HG03280 (cell line): Measurements from ENCODE around the gene GID8.
"Not testable (repeated sequence)": the region's sequence is repeated elsewhere in the genome, so short reads cannot be mapped to it uniquely, and the experiment has no call there.

Experiments
- ATAC-seq: cut with Tn5 transposase; IDR thresholded peaks from one replicate; pipeline ENCODE4 v1.9.1; 2021; ENCODE audit warnings: mild to moderate bottlenecking, moderate library complexity; ENCODE audit not compliant: unreplicated experiment

GID8 gene

DNA sequence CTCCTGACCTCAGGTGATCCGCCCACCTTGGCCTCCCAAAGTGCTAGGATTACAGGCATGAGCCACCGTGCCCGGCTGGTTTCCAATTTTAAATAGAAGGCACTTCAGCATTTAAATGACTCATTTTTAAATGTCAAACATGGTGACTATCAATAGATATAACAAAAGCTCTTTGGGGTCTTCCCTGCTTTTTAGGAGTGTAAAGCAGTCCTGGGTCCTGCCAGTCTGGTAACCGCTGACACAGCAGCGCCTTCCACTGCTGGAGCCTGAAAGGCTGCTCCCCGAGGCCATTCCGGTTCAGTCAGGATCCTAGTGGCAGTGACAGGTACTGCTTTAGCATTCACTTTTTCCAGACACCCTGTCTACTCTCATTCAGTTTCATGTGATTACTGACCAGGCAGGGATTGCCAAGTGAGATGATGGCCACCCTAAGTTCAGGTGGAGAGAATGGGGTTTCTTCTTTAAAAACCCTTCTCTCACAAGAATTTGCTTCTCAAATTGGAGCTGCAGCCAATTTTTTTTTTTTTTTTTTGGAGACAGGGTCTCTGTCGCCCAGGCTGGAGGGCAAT lies 16.7 kb upstream of the GID8 start:
- no peak for ATAC-seq

DNA sequence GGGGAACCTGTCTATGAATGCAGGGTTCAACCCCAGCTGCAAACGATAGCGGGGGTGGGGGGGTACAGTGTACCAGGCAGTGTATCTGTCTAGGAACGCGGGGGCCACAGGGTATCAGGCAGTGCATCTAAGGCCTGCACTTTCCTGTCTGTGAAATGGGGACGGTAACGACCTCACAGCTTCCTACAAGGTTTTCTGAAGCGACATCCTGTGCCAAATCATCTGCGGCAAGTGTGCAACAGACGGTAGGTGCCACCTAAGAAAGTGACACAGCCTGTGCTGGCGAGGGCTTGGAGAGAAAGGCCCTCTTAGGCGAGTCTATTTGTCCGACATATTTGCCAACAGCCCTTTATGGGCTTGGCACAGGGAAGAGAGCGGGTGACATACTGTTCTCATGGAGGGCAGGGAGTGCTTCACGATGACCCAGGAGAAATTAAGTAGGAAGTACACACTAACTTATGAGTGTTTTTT lies 15.5 kb upstream of the GID8 start:
- no peak for ATAC-seq

DNA sequence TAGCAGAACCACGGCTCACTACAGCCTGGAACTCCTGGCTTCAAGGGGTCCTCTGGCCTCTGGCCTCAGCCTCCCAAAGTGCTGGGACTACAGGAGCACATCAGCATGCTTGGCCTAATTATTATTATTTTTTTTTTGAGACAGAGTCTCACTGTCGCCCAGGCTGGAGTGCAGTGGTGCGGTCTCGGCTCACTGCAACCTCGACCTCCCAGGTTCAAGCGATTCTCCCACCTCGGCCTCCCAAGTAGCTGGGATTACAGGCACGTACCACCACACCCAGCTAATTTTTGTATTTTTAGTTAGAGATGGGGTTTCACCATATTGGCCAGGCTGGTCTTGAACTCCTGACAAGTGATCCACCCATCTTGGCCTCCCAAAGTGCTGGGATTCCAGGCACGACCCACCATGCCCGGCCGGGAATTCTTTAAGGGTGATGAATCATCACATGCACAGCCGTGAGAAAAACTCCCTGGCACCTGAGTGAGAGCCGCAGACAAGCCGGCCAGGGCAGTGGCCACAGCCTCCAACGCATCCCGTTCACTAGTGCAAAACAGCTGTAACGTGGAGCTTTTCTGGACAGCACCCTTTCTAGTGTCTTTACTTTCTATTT lies 14.8 kb upstream of the GID8 start:
- ATAC-seq, result not testable (repeated sequence)

DNA sequence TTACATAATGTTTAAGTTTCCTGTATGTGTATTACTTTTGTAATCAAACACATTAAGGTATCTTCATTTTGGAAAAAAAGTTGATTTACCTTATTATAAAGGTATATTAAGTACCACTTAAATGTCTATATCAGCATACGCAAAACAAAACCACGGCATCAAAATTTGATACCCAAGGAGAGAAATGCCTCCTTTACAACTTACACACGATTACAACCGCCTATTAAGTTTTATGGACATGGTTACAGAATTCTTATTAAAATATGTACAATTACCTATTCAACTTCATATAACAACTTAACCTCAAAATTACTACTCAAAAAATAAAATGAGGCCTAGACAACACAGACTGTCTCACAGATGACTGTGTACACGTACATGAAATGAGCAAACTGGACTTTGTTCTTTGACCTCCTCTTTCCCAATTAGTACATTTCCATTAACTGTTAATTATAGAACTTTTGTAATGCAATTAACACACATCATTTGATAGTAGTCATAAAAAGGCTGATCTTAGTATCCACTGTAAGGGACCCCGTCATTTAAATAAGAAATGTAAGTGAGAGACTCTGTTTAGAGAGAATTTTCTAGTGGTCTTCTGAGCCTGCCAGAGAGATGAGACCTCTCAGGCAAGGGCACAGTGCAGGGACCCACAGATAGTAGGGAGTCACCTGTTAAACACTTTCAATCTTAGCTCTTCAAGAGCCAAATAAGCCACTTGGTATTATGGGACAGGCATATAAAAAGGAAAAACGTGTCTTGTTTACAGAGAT lies 14.1 kb upstream of the GID8 start:
- no peak for ATAC-seq

DNA sequence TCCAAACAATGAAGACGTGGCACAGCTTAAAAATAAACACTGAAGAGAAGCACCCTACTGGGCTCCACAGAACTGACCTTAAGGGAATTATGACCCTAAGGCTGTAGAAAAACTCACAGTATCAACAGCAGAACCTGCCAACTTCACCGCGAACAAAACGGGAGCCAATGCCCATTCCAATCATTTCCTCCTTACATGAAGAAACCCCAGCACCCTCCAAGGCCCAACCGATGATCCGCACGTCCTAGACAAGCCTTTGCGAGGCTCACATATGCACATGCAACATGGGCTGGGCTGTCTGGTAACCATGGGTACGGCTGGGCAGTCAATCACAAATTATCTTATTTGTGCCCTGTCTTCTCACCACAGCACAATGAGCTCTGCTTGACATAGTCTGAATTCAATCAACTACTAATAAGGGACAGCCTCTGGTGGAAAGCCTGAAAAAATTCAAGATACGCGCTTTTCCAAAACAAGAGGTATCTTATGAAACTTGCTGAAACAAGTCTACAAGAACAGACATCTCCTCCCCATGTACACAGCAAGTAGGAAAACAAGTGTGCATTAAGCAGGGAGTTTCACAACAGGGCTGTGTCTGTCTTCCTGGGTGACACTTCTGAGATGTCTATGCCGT lies 13.4 kb upstream of the GID8 start:
- ATAC-seq, result no peak

DNA sequence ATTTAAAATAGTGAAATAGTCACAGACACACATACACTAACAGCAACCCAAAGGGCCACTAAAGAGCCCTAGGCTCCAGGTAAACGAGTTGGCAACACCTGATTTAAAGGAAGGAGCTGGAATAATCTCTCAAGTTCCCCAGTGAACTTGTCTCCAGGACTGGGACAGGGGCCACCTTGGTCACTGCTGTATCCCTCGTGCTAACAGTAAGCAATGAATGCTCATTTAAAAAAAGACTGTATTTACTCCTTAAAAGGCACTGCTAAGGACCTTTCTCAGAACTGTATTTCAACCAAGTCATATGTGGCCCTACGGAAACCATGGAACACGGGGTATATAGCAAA lies 12.9 kb upstream of the GID8 start:
- ATAC-seq, result no peak

DNA sequence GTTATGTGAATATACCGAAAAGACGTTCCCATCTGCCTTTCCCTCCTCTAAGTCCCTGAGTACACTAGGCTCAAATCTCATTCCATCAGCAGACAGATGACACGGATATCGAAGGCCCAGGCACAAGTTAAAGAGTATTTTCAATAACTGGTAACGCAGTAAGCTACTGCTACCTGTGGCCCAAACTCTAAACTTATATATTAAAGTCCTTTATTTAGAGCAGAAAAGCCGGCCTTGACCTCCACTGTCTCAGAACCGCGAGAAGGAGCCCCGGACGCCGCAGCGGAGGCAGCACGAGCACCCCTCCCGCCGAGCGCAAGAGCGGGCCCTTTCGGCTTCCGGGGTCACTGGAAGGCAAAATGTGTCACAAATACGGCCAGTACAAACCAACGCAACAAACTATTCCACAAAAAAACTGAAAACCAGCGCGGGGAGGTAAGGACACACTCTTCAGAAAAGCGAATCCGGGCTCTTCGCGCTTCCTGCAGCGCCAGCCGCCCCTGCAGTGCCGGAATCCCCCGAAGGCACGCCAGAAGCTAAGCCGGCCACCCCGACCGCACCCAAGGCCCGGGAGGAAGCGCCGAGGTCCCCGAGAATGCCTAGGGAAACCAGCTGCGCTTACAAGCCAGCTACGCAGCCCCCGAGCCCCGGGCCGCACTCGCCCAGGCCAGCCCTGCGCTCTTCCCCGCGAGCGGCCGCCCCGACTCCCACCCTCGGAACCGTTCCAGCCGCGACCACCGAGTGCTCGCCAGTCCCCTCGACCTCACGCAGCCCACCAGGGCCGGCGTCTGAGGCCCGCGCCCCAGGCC lies 12.3 kb upstream of the GID8 start:
- peak; percentile 17 for ATAC-seq

DNA sequence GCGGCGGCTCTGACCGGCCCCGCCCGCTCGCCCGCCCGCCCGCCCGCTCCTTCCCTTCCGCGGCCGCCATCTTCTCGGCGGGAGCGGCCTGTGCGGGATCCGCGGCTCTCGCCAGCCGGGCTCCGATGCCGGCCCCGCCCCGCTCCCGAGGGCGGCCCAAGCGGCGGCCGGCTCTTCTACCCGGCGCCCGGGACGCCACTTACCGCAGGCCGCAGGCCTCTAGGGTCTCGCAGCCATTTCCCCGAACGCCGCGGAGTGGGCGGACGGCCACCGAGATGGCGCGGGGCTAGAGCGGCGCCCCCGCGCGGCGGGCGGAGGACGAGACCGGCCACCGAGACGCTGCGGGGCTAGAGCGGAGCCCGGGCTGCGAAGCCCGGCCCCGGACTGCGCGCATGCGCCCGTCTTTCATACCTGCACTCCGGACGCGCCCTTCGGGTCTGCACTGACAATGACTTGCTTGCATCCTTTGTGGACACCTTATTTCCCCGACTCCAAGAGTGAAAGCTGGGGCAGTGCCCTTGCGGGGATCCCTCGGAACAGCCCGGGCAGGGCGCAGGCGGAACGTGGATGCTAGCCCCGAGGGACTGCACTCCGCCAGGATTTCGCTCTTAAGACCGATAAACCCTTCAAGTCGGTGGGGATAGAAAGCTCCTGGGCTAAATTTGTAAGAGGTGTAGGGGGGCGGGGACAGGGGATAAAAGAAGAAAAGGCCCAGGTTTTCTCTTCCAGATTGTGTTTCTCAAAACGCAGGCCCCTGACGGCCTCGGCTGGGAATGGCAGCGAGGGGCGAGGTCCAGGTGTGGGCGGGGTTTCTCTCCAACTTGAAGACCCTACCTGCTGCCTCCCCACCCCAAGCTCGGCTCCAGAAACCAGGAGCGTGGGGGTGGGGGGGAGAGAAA lies 11.5 kb upstream of the GID8 start, which contains the start of gene DIDO1:
DIDO1 (minus strand) TSS at position 277 of the 899 bp plus-strand sequence.
- peak; percentile 80 for ATAC-seq

DNA sequence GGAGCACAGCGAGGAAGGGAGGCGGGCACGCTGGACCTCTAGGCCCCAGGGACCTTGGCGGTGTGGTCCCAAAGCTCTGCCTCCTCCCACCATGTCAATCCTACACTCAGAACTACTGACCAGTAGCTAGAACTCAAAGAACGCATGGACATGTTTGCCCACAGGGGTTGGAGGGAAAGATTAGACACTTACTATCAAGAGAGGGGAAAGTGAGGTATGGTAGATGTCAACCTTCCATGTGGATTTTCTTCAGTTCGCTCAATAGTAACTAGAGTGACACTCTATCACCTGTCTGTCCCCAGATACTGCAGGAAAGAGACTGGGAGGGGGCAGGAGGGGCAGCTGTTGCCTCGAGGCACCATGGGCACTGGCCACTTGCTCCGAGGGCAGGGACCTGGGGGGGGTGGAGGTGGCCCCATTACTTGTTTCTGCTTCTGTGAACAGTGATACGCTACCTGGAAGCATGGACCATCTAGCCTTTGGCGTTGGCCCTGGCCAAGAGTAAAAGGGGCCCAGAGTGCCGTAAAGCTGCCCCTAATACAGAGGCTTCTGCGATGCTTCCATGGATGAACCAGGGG lies 10.7 kb upstream of the GID8 start:
- ATAC-seq, result no peak

DNA sequence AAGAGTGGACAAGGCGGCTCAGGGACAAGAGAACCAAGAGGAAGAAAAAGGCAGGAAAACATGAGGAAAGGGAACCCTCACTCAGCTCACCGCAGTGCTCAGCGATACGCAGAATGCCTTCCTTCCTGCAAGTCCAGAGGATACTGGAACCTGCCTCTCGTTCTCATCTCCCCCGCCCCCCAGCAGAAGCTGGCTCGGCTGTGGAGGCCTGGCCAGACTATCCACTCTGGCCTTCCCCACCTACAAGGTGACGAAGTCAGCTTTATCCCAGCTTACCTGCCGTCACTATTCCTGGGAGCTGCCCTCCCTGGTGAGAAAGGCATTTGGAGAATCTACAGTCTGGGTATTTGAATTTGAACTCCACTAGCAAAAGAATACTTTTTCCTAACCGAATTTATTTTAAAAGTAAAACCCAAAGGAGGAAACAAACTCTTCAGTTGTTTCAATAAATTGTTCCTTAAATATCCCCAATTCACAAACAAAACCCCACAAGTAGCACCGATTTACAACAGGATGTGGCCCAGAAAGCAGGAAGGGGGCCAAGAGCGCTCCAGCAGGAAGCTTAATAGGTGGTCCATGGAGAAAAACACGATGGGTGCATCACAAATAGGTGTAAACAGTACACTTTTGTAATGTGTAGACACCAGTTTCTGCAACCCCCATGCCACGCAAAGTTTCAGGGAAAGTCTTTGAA lies 9.6 kb upstream of the GID8 start:
- ATAC-seq, result no peak

DNA sequence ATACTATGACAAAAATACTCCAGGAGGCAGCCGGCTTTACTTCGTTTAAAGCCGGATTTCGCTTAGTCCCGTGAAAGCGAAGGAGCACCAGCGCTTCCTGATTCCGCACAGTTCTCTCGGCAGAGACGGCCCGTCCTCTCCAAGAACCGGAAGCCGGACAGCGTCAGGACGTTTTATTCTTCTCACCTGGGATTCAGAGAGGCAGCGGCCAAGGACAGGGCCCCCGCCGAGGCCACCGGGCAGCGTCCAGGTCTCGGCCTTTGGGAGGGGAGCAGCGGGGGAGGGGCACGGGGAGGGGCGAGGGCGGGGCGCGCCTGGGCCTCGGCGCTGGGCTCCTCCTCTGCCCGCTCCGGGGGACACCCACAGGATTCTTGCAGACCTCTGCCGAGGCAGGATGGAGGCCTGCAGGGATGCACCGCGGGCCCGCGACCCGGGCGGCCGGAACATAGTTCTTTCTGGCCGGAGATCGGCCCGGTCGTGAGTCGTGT lies 8.9 kb upstream of the GID8 start:
- ATAC-seq, result no peak

DNA sequence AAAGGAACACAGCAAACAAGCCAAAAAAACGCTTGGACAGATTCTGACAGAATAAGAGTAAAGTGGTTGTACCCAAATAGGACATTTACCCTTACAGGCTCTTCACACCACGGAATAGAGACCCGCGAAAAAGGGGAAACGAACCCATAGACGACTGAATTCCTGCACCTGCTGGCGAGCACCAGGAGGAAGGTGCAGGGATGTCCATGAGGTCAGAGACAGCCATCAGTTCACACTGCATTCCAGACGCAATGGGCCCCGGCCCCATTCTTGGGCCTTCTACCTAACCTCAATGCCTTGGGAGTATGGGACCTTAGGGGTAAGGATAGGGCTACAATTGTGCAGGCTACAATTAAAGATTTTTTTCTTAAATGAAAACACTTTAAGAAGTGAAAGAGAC lies 6.5 kb upstream of the GID8 start:
- ATAC-seq, result no peak

DNA sequence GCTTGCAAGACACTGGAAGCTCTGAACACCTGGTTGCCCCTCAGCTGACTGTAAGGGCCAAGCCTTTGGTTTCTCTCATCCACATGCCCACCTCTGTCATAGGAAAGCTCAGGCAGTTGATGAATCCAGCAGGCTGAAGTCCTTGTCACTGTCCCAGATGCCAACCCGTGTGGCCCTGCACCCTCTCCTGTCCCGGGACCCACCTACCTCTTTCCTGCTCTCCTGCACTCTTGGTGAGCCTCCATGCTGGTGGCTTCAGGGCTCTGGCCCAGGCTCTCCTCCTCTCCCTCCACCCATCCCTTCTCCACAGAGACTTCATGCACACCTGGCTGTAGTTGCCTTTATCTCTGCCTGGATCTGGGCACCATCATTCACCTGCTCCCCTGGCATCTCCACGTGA lies 4.0 kb upstream of the GID8 start:
- ATAC-seq, result no peak

DNA sequence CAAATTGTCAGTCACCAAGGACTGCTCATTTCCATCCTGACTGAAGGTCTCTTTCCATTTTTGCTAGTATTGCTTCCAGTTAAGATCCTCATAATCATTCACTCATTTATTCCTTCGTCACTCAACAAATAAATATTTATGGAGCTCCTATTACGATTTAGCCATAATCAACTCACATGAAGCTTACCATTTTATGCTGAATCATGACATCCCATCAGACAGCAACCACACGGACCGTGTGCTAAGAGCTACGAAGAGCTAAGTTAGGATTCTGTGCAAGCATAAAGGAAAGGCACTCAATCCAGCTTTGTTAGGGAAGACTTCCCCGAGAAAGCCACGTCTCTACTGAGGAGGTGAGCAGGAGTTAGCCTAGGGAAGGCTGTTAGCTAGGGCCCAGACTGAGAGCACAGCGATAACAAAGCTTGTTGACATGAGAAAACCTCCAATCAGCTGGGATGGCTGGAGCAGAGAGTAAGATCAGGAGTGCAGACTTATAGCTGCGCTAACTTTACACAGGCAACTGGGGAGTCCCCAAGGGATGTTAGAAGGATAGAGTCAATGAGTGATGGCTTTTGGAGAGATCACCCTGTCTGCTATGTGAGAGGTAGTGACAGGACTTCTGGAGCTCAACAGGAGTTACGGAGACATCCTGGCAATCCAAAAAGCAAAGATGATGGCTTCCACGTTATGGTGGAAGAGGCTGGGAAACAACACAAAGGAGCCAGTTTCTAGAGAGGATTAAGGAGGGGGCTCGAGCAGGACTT lies 2.6 kb upstream of the GID8 start:
- ATAC-seq, result no peak

DNA sequence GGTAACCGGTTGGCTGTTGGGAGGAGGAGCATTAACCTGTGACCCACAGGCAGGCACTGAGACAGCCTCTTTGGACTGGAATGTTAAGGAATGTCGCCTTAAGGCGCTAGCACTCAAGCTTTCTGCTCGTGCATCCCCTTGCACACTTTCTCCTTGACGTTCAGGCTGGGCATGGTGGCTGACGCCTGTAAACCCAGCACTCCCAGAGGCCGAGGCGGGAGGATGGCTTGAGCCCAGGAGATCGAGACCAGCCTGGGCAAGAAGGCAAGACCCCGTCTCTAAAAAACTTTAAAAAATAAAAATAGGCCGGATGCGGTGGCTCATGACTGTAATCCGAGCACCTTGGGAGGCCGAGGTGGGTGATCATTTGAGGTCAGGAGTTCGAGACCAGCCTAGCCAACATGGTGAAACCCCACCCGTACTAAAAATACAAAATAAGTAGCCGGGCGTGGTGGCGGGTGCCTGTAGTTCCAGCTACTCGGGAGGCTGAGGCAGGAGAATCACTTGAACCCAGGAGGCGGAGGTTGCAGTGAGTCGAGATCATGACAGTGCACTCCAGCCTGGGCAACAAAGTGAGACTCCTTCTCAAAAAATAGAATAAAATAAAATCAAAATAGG lies 1.9 kb upstream of the GID8 start:
- no peak for ATAC-seq

DNA sequence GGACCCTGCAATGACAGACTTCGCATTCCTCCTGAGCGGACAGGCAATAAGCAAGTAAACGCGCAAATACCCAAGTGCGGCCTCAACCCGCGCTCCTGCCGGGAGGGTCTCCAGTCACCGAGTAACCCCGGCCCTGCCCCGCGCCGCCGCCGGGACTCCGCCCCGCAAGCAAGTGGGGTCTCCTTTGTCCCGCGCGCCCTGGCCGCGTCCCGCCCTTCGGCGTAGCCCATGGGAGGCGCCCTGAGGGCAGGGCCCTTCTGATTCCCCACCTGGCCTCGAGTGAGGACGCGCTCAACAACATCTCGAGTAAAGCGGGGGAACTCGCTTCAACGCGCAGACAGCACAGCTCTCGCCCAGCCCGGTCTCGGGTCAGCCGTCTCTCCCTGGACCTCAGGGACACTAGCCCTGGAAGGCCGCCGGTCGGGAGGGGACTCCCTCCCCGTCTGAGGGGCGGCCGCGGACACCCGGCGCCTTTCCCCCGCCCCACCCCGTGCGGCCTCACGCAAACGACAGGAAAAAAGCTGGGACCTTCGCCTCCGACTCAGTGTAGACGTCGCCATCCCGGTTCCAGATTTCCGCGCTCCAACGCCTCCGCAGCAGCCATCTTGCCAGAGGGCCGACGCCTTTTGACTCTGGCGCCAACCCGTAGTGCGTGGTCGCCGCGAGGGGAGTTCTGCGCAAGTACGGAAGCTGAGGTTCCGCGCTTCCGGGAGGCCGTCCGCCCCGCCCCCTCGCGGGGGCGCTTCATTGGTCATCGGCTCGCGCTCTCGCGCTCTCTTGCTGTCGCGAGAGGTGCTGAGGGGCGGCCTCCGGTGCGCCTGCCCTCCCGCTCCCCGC lies 461 bp upstream of the GID8 start:
- peak; percentile 87 for ATAC-seq

DNA sequence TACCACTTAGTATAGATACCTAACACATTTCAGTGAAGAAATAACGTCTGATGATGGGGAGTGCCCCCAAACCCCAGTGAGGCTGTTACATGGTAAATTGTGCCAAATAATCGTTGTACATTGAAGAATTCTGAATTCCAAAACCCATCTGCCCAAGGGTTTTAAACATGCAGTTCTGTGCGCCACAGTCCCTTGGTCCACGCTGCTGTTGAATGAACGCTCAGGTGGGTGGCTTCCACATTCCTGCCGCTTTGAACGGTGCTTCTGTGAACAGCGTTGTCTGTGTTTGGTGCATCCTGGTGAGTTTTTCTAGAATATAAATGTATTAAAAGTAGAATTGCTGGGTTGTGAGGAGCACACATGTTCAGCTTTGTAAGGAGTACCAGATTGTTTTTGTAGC lies 2.9 kb downstream of the GID8 start:
- no peak for ATAC-seq
